GM13977 (cell line): ENCODE results near the gene DENND1A.
"Not testable (repeated sequence)": the region's sequence is repeated elsewhere in the genome, so short reads cannot be mapped to it uniquely, and the experiment has no call there.

Source experiments
- DNase-seq: peaks from one replicate; pipeline ENCODE4 v3.0.0; 2012; ENCODE audit warnings: low spot score
- in situ Hi-C: fragments of 300-500 bp; cut with MboI; formaldehyde crosslinking; loops from one replicate; pipeline ENCODE4 v1.12.0; 2022; ENCODE audit warnings: low sequenced_read_pairs, low pct_unique_long_range_greater_than_20kb, mixed read lengths, inconsistent platforms; ENCODE audit not compliant: unreplicated experiment
- TF ChIP-seq, protein P1 (sequence below): IDR thresholded peaks from 2 replicates; pipeline ENCODE4 v1.5.1; 2012; ENCODE audit warnings: mild to moderate bottlenecking, control low read depth; ENCODE audit not compliant: insufficient read depth; ENCODE audit errors: extremely low read depth, missing control alignments

DENND1A gene

DNA sequence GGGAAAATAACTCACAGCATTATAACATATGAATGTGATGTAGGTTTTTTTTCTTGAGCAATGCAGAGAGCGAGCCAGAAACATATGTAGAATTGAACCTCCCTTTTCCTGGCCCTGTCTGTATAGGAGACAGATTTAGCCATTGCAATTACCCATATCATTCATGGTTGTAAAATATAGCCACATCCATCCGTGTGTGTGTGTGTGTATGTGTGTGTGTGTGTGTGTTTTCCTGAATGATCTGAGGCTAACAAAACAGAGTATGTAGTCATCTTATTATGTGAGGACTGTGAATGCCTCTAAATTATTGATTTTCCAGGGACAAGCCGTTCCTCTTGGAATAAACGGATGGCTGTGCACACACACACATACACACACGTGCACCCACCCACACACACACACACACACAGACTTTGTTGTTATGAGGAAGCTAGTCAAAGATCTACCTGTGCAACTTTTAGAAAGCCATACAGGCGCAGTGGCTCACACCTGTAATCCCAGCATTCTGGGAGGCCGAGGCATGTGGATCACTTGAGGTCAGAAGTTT, 11.7 kb upstream of the DENND1A start:
- in situ Hi-C loops: no loop called here
- DNase-seq: no peak
- TF ChIP-seq, protein P1, sequence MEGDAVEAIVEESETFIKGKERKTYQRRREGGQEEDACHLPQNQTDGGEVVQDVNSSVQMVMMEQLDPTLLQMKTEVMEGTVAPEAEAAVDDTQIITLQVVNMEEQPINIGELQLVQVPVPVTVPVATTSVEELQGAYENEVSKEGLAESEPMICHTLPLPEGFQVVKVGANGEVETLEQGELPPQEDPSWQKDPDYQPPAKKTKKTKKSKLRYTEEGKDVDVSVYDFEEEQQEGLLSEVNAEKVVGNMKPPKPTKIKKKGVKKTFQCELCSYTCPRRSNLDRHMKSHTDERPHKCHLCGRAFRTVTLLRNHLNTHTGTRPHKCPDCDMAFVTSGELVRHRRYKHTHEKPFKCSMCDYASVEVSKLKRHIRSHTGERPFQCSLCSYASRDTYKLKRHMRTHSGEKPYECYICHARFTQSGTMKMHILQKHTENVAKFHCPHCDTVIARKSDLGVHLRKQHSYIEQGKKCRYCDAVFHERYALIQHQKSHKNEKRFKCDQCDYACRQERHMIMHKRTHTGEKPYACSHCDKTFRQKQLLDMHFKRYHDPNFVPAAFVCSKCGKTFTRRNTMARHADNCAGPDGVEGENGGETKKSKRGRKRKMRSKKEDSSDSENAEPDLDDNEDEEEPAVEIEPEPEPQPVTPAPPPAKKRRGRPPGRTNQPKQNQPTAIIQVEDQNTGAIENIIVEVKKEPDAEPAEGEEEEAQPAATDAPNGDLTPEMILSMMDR: no peak

DNA sequence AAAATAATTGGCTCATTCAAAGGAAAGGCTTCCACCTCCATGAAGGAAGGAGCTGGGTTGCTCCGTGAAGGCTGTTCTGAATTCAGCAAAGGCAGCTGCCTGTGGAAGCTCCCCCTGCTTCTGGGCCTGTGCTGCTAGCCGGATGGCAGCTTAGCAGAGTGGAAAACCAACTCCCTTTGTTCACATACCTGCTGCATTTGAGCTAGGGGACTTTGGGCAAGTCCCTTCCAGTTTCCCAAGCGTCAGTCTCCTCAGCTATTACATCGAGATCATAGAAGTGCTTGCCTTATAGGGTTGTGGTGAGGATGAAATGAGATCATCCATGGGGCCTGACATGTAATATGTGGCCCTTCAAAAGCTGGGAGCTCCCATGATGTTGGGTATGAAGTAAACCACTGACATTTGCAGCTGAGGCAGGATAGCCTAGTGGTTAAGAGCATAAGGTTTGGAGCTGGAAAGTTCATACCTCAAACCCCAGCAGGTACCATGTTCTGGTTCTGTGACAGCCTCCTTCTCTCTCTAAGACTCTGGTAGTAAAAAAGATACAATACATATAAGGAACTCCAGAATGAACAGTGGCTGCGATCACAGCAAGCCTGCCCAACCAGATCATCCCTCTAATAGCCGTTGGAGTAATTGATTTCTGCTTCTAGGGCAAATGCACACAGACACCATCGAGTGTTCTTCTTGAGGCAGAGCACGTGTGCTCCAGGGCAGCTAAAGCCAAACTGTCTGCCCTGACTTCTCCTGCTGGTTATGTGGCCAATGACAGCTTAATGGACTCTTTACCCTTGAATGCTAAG, 11.0 kb upstream of the DENND1A start:
- in situ Hi-C loops: no loop called here
- DNase-seq: peak; percentile 65
- TF ChIP-seq, protein P1: no peak

DNA sequence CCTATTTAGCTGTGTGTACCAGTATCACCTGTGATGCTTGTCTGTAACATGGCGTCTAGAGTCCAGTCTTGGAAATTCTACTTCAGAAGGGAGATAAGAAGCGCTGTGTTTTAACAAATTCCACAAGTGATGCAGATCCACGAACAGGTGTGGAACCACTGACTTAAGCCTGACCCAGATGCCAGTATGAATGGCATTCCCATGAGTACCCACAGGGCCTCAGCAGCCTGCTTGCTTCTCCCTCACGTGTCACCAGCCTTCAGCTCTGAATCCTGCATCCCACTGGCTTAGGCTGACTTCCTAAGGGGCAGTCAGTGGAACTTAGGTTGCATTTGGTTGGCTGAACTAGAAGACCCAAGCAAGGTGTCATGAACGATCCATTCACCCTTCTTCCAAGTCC, 8.5 kb upstream of the DENND1A start:
- in situ Hi-C loops: no loop called here
- TF ChIP-seq, protein P1: no peak
- no peak for DNase-seq

DNA sequence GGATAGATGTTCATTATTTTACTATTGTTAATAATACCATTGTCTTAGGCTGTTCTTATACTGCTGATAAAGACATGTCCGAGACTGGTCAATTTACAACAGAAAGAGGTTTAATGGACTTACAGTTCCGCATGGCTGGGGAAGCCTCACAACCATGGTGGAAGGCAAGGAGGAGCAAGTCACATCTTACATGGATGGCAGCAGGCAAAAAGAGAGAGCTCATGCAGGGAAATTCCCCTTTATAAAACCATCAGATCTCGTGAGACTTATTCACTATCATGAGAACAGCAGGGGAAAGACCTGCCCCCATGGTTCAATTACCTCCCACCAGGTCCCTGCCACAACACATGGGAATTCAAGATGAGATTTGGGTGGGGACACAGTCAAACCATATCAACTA, 6.6 kb upstream of the DENND1A start:
- DNase-seq, in situ Hi-C loops: not testable (repeated sequence)

DNA sequence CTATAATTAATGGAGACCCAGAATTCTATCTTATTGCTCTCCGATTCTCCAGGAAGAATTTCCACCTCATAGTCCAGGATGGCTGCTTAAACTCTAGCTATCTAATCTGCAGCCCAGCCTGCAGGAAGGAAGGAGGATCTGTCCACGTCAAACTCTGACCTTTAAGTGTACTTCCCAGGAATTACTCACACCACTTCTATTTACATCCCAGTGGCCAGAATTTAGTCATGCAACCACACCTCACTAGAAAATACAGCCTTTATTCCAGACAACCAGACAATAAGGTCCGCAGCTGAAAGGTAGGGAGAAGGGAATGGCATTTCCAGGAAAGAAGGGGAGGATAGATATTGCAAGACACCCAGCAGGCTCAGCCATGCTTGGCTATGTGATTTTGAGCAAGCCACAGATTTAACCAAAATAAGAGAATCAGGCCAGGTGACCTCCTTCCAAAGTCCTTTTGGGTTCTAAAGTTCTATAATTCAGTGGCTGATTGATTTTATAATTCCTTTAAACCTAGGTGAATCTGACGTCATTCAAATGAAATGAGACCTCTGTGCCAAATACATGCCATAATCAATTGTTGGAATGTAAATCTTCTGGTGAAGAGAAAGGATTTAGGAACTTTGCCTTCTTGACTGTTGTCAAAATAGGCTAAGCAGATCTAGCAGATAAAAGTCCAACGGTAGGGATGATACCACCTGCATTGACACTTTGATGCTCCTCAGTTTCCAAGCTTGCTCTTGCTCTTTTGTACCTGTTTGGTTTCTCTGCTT, 3.7 kb upstream of the DENND1A start:
- DNase-seq: no peak
- TF ChIP-seq, protein P1: no peak
- in situ Hi-C loops: no loop called here

DNA sequence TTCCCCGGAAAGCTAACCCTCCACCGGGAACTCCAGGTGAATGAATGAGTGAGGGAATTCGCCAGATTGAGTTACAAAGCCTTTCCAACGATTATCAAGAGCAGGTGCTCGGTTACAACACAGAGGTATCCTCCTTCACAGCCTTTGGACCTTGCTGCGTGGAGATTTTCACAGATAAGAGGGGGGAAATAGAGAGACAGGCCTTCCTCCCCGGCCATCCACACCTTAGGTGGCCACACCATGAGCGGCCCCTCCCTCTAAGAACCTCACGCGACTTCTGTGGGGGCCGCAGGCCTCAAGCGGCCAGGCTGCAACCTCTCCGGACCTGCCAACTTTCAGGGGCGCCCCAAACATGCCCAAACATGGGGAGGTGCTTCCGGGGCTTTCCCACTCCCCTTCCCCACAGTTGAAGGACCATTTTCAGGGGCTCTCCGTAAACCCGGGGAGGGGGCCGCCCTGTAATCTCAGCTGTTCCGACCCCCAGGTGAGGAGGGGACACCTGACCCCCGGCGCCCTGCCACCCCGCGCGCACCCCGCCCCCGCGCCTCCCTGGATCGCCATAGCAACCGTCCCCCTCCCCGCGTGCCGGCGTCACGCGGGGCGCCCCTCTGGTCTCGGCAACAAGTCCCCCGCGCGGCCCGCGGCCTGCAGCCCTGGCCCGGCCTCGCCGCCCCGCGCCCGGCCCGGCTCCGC, 603 bp downstream of the DENND1A start:
- TF ChIP-seq, protein P1: no peak
- in situ Hi-C loops: no loop called here
- DNase-seq: peak; percentile 68
